ENCODE measurements around the gene HOXB5. TPM values are rescaled to one million over a fixed set of nuclear protein-coding genes. Genes with fewer than 3 reads are reported as not detected.

The HOXB5 gene
- total RNA-seq, 1 experiment from 2014 or later, result 0.06 TPM

DNA sequence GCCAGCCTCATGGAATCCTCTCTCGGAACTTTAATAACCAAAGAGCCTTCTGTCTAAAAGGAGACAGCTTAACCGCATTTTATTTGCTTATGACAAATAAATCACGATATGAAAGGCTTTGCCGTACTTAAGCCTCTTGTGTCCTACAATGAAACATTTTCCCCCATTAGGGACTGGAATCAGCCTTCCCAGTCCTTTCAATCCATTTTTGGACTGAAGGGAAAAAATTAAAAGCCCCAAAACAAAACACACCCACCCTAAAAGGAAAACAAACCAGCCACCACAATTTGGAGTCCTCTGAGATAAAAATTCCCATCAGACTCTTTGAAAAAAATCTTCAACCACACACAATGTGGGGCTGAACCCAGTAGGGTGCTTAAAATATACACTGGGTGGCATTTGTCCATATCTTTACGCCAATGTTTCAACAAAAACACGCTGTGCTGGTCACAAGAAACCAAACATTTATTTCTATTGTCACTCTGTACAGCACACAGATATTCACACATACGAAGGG is 18.5 kb downstream of the HOXB5 start:
- DNase-seq (ENCODE audit: low read depth), result no peak

DNA sequence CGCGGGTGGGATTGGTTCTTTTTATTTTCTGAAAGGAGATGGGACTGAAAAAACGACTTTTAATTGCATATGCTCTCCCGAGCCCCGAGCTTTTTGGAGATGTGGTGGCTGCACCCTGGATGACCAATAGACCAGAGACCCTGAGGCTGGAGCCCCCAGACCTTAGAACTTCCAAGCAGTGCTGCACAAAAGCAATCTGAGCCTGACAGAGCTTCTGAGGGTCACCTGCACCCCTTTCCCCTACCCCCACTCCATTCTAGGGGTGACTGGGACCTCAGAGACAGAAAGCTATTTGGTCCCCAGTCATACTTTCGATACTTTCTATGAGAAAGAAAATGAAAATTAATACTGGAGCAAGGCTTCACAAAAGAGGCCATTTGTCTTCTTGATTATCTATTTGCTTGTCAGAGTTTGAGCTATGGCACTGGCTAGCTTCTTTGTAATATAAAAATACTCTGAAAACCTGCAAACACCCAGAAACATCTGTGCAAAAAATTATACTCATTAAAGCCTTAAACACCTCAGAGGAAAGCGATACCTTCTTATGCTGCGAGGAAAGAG is 19.0 kb downstream of the HOXB5 start:
- DNase-seq (ENCODE audit: low read depth), result no peak

DNA sequence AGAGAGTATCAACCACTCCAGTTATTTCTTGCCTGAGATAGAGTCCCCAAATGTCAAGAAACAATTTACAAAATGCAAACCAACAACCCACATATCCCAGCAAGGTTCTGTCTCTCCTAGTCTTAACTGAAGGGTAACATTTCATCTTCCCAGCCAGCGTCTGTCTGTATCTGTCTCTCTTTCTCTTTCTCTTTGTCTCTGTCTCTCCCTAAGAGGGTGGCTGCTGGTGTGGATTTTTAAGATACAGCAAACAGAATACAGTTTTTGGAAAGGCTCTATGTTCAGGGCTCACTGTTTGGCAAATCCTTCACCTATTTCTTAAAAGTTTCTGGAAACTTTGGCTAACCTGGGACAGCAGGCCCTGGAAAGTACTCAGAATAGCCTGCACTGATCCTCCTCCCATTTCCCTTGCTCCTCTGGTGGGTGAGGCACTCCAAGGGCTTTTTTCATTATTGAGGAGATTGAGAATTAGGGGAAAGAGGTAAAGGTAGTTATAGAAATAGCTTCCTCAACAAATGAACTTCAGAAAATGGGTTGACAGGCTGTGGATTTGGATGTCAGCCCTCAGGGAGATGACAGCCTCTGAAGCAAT is 21.7 kb downstream of the HOXB5 start:
- no peak for DNase-seq (ENCODE audit: low read depth)

DNA sequence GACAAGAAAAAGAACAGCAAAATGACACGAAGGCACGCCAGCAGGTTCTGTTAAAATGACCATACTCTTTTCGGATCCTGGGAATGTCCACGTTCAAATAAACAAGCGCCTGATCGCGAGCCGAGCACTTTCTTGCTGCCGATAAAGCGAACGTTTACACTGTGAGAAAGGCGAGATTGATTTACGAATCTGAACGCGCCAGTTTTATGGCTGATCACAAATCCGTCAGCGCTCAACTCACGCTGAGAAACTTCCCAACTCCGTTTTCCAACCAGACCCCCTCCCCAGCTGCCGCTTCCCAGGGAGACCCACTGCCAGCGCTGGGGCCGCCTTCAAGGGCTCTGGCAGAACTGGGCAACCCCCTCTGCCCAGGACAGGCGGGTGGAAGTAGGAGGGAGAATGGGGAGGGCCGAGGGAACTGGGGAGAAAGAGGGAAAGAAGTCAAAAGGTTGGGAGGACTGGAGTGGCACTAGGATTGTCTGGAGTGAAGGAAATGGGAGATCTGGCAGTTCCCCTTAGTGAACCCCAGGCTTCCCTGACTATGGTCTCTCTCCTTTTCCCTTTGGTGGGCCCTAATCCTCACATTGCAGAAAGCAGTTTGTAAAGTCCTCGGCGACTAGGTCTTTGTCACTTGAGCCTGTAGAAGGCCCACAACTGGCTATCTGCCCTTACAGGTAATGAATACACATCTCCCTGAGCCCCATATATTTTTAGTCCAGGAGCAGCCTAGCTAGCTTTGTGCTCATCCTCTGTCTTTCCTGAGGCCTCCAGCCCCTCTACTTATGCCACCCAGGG is 22.4 kb downstream of the HOXB5 start:
- DNase-seq (ENCODE audit: low read depth), result no peak

DNA sequence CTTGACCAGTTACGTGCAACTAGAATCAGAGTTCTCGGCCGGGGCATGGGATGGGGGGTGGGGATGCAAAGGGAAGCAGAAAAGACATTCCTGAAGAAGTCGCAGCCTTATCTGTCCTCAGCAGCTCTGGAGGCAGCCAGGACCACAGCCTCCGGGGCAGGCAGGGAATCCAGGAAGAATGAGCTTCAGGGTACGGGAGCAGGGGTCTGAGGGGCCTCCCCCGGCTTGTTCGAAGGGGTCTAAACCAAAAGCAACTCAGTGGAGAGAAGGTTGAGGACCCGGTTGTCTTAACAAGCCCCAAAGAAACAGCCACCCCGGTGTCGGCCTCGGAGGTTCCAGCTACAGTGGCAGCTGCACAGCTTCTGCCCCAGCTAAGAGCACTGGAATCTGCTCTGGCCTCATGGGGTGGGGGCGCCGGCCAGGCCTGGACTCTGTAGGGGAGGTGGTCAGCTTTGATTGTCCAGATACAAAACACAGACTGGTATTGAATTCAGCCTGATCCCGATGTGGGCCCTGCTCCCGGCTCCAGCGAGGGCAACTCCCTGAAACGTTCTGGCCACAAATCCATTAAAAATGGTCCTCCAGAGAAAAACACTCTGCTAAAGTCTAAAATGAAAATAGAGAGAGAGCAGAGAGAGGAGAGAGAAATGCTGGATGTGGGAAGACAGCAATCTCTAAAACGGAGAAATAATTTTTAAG is 23.1 kb downstream of the HOXB5 start:
- no peak for DNase-seq (ENCODE audit: low read depth)

DNA sequence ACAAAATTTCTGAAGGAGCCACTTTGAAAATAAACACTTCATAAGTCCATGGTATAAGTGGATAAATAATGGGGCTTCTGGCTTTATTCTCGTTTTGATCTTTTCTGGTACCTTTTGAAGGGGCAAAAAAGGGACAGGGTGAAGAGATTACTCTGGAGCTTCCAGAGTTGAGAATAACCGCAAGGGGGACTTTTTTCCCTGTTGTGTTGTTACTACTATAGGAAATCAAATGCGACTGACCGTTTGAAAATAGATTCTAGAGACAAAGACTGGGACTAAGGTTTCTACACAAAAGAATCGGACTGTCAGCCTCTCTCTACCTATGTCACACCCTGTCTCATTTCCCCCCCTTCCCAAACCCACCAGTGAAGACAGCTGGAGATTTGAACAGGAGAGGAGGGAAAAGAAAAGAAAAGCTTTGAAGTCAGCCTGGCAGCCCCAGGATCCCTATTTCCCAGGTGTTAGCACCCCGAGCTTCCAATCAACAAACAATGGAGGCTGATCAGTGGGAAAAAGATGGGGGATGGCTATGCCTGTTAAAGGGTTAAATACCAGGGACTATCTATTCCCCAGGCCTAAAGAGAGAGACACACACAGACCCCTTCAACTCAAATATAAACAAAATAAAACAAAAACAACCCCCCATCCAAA is 23.8 kb downstream of the HOXB5 start:
- no peak for DNase-seq (ENCODE audit: low read depth)

DNA sequence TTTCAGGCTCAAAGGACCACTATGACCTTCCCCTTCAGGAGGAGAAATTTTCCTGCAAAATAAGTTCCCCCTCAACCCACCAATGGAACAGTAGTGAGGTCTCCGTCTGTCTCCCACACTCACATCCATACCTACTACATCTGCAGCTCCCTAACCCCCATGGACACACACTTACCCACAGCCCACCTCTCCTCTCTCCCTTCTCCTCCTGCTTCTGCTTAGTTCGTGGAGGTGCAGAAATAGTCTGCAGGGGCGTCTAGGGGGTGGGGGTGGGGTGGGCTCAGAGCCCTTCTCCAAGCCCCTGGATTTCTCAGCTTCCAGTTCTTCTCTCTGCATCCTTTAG is 24.4 kb downstream of the HOXB5 start:
- DNase-seq (ENCODE audit: low read depth), result no peak

DNA sequence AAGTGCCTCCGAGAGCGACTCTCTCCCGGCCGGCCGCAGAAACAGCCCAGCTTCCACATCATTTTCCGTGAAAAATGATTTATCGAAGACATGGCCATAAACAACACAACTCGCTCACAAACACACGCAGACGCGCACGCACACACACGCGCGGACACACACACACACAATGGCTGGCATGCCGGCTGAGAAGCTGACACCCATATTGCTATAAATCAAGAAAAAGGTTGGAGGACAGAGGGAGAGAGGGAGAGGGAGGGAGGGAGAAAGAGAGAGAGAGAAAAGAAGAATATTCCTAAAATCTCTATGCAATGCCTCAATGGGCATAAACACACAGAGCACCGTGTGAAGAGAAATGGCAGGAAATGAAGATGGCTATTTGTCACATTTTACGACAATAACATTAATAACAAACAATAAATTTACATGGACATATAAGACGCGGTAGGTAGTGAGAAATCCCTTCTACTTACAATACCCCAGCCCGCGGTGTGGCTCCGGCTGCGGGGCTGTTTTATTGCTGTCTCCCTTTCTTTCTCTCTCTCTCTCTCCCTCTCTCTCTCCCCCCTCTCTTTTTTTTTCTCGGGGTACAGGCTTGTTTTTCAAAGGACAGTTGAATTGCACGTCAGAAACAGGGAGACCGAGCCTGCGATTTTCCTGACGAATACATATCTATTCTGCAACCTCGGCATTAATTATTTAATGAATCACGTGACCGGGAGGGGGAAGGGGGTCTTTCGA is 24.9 kb downstream of the HOXB5 start:
- no peak for DNase-seq (ENCODE audit: low read depth)

DNA sequence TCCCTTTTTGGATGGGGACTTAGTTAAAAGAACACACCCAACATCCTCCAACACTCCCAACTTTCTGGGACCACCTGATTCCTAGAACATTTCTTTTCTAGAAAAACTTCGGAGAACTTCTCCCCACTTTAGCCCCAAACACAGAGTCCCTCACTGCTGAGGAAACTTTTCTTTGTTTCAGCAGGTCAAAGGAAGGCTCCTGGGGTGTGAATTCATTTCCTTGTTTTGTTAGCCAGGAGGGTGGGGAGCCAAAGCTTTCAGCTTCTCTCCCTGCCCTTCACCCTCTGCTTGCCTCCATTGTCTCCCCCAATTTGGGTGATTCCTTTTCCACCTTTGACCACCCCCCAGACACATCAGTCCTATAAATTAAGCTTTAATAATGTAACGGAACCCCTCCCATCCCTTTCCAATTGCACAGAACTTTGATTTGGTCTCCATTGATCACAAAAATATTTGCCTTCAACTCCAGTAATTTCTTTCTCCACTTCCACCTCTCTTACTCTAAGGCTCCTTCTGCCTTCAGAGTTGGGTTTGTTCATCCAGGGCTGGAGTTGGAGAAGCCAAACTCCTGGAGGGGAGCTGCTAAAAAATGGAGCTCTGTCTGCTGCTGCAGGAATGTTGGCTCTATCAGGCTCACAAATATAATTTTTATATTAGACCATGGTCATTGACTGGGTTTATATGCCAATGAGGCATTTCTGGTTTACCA is 25.8 kb downstream of the HOXB5 start:
- no peak for DNase-seq (ENCODE audit: low read depth)

DNA sequence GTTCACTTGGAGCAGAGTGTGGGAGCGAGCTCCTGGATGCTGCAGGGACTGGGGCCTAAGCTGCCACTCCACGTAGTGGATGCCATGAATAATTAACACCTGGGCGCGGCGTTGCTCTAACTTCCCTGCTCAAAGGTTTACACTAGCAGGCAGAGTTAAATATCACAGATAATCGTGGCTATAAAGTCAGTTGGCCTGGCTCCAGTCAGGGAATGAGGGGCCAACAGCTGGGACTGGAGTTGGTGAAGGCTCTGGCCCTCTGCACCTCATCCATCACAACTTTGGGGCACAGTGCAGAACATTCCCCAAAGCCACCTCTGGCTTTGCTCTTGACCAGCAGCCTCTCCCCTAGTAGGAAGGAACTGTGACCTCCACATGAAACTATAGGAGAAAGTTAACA is 26.4 kb downstream of the HOXB5 start:
- DNase-seq (ENCODE audit: low read depth), result no peak

DNA sequence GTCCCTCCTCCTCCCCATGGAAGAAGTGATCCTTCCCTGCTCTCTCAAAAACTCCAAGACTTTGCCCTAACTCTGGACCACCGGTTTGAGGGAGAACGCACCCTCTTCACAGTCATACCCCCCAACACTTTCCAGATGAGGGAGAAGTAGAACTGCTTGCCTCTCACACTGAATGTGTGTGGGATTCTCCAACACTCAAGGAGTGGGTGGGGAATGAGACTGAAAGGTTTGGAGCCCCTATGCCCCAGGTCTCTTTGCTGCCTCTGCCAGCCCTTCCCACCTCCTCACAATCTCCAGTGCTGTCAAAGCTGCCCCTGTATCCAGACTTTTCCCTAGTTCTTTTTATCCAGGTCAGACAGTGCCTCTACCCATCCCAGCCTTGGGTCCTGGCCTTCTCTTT is 26.9 kb downstream of the HOXB5 start:
- DNase-seq (ENCODE audit: low read depth), result no peak

DNA sequence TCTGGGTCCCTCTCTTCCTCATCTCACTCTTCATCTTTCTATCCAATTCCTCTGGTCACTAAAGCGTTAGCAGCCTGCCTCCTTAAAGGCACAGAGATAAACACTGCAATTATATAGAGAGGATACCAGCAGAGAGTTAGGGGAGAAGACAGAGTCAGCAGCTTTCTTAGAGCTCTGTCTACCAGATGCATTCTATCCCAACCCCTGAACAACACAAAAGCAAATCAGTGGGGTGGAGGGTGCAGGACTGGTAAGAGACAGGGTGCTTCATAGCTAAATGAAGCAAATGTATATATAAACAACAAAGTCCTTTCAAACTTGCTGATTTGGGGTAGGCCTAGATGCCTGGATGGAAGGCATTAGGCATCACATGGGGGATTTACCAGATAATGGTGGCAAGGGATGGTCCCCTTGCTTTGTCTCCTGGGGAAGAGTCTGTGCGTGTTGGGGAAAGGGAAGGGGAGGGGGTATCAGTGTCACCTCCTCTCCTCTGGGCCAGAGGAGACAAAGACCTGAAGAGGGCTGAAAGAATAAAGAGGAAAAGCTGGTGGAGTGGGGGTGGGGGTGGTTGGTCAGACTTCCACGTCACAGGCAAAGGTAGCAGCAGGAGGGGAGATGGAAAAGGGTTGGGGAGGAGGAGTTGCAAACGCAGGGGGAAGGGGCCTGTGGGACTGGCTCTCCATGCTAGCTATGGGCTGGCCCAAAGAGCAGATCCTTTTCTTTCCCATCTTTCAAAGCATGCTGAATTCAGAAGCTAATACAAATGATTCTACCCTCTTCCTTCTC is 27.5 kb downstream of the HOXB5 start:
- no peak for DNase-seq (ENCODE audit: low read depth)

DNA sequence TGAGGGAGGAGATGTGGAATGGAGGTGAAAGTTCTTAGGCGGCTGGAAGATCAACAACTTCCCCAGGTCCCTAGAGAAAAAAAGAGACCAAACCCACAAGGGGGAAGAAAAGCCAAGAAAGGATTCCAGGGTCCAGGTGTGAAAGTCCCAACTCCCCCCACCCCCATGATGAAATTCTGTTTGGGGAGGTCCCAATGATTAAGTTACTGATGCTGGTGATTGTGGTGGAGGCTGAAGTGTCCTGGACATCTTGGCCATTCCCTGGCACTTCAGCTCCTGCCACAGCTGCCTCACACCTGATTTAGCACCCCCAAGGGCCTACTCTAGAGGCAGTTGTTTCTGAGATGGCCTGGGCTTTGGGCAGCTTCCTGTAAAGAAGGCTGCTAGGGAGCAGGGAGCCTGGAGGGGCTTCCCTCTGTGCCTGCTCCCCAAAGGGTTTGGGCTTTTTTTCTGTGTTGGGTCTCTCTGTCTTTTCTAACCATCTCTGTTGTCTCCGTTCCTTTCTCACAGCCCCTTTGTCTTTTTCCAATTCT is 28.5 kb downstream of the HOXB5 start:
- no peak for DNase-seq (ENCODE audit: low read depth)

DNA sequence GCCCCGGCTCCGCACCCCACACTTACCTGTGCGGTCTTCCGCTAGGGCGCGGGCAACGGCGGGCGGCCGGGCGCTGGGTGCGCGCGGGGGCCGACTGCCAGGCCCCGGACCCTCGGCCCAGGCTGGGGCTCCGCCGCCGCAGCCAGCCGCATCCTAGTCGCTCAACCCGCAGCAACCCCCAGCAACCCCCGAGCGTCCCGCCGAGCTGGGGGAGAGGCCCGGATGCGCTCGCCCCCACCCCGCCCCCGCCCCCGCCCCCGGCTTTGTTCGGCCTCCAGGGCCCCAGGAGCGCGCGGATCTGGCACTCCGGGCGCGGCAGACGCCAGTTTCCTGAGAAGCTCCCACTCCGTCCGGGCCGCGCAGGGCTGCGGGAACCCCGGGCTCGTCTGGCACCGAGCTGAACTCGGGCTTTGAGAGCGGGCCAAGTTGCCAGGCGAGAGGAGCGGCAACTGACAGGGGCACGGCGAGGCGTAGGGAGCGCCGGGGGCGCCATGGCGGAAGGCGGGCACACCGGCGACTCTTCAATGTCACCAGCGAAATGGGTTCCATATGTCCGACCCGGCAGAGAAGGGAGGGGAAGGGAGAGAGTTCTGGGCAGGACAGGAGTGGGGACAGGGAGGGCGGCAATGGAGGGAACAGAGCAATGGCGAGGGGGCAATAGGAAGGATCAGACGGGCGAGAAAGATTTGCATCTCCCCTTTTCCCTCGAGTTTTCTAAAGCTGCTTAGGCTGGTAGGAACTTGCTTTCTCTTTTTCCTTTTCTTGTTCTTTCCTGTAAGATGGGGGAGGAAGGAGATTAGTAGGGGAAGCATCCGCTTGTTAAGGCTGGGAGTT is 29.2 kb downstream of the HOXB5 start:
- DNase-seq (ENCODE audit: low read depth), result no peak

DNA sequence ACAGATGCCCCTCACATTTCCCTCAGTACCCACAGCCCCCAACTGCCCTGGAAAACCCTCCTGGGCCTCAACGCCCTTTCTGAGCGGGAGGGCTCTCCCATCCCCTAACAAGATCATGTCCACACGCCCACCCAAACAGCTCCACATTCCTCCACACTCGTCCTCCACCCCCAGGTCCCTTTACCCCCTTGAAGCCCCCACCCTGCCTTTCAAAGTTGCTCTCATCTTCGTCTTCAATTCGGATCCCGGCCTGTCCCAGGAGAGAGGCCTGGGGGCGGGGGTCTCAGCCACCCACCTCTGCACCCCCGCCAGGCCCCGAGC is 29.8 kb downstream of the HOXB5 start:
- DNase-seq (ENCODE audit: low read depth), result no peak

DNA sequence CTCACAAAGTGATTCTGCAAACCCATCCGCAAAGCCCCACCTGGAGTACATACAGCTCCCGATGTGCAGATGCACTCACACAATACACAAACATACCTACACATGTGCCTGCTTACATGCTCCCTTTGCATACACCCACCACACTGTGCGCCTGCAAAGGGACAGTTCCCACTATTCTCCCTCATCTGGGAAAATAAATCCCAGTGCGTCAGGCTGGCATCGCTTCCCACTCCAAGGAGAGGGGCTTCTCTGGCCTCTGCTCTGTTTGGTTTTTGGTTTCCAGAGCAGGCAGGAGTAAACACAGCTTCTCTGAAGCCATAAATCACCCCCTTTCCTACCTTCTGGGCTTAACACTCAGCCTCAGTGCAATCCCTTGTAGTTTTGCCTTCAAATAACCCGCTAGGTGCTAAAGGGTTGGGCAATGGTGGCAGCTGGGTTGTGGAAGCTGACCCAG is 30.2 kb downstream of the HOXB5 start:
- DNase-seq (ENCODE audit: low read depth), result no peak

DNA sequence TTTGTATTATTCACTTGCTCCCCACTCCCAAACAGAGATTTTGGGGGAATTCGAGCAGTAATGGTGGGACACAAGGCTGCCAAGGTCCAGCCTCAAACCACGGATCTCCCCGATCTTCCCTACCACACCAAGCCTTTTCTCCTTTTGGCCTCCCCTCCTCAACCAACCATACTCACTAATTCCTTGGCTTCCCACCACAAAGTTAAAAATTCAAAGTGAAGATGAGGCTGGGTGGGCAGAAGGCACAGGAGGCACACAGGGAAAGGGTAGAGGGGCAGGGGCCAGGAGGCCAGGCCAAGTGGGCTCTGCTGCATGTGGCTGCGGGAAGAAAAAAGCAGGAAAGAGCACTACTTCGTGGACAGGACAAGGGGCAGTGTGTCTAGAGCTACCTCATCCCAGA is 30.6 kb downstream of the HOXB5 start:
- no peak for DNase-seq (ENCODE audit: low read depth)

DNA sequence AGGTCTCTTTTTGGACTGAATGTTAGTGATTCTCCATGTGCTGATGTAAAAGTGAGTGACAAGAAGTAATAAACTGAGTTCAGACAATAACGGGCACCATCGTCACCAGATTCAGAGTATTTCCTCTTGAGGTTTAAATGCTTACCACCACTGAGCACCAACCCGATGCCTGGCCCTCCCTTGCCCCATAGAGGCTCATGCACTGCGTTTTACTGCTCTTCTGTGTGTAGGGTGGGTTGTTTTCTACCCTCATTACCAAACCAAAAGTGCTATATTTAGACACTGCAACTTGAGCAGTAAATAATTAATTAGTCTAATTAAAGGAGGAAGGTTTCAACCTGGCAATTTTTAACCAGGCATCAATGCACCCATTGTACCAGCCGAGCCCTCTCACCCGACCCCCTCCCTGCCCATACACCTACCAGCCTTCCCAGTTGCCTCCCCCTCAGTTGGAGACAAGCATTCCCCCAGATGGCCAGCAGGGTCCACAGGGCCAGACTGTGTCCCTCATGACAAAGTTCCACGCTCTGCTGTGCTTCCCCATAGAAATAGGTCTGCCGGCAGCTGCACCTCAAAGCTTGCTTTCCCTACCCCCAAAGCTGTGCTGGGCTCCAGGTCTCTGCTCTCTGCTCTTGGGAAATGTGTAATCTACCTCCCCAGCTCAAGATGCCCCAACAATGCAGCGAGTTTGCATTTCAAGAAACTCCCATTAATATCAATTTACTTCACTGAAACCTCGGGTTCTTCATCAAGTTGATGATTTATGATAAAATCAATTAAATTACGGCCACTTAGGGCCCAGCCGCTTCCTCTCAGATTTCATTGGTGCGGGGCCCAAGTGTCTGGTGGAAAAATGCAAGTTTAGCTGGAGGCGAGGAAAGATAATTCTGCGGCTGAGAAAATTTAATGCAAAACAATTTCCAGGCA is 31.4 kb downstream of the HOXB5 start:
- DNase-seq (ENCODE audit: low read depth), result no peak

Data from Daoy (cell line).